Loucy (cell line): ENCODE results near the gene ALOX12B.

Experiments
- H2AFZ ChIP-seq: fragments of 200-600 bp; sonication (generic); 2 replicates; pipeline ENCODE4 v1.6.0; 2016; ENCODE audit warnings: antibody characterized with exemption, mild to moderate bottlenecking, low read length, moderate library complexity
- H3F3A ChIP-seq: fragments of 200-600 bp; 2 replicates; pipeline ENCODE4 v1.6.0; 2016; ENCODE audit warnings: antibody characterized with exemption, low read depth, mild to moderate bottlenecking
- H3K27me3 ChIP-seq: fragments of 200-600 bp; sonication (generic); 2 replicates; pipeline ENCODE4 v1.6.1; 2014; ENCODE audit warnings: low read length, mild to moderate bottlenecking; ENCODE audit not compliant: insufficient read depth, poor library complexity, severe bottlenecking
- H3K36me3 ChIP-seq: fragments of 200-600 bp; sonication (generic); 2 replicates; pipeline ENCODE4 v1.6.1; 2016; ENCODE audit warnings: low read length; ENCODE audit not compliant: insufficient read depth
- H3K4me1 ChIP-seq: fragments of 200-600 bp; sonication (generic); 2 replicates; pipeline ENCODE4 v1.5.1; 2014; ENCODE audit warnings: low read length, mild to moderate bottlenecking; ENCODE audit not compliant: insufficient read depth, poor library complexity, severe bottlenecking
- H3K4me2 ChIP-seq: fragments of 200-600 bp; sonication (generic); 2 replicates; pipeline ENCODE4 v1.6.0; 2014; ENCODE audit warnings: antibody characterized with exemption, low read length, low read depth, mild to moderate bottlenecking; ENCODE audit not compliant: poor library complexity, severe bottlenecking
- H3K4me3 ChIP-seq: fragments of 200-600 bp; sonication (generic); 2 replicates; pipeline ENCODE4 v1.5.1; 2014; ENCODE audit warnings: low read length, mild to moderate bottlenecking, mixed read lengths; ENCODE audit not compliant: poor library complexity, severe bottlenecking
- H3K79me2 ChIP-seq: fragments of 200-600 bp; sonication (generic); 2 replicates; pipeline ENCODE4 v1.6.1; 2014; ENCODE audit warnings: low read length; ENCODE audit not compliant: insufficient read depth
- H3K9ac ChIP-seq: fragments of 200-600 bp; sonication (generic); 2 replicates; pipeline ENCODE4 v1.6.0; 2014; ENCODE audit warnings: mild to moderate bottlenecking, low read depth, low read length, moderate library complexity; ENCODE audit not compliant: poor library complexity, severe bottlenecking
- H3K9me2 ChIP-seq: fragments of 200-600 bp; sonication (generic); replicated peaks from 2 replicates; pipeline ENCODE4 v1.6.1; 2016; ENCODE audit warnings: low read depth, low read length, mixed read lengths
- H3K9me3 ChIP-seq: fragments of 200-600 bp; sonication (generic); 2 replicates; pipeline ENCODE4 v1.6.1; 2014; ENCODE audit warnings: mild to moderate bottlenecking, antibody characterized with exemption, low read length, low read depth; ENCODE audit not compliant: insufficient read depth
- H4K20me1 ChIP-seq: fragments of 200-600 bp; sonication (generic); 2 replicates; pipeline ENCODE4 v1.6.0; 2014; ENCODE audit warnings: antibody characterized with exemption, low read length, mild to moderate bottlenecking; ENCODE audit not compliant: insufficient read depth, poor library complexity, severe bottlenecking
- EZH2phosphoT487 ChIP-seq: fragments of 200-600 bp; IDR thresholded peaks from 2 replicates; pipeline ENCODE4 v1.6.1; 2018; ENCODE audit warnings: antibody characterized with exemption, mild to moderate bottlenecking, moderate library complexity, borderline replicate concordance
- TF ChIP-seq, protein P1 (sequence below): fragments of 200-600 bp; sonication (generic); conservative IDR thresholded peaks from 2 replicates; pipeline ENCODE4 v1.5.1; 2014; ENCODE audit warnings: mild to moderate bottlenecking, antibody characterized with exemption, low read length

The ALOX12B gene

DNA sequence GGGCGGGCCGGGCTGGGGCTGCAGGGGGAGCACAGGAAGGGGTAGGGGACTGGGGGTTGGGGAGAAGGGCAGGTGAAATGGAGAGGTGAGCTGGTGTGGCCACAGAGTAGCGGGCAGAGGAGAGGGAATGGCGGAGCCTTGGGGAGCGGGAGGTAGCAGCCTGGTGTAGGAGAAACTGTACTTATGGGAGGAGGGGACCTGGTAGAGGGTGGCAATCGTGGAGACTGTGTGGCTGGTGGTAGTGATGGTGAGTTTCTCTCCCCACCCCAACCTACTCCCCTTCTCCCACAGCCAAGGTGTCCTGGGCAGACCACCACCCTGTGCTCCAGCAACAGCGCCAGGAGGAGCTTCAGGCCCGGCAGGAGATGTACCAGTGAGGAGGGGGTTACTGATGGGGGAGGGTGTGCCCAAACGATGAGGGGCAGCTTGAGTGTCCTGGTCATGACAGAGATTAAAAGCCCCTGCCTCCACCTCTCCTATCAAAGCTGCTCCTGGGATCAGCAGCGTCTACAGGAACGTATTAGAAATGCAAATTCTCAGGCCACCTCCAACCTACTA, 47.8 kb downstream of the ALOX12B start:
- no peaks in the 10 kb centered on the region for H3K9me2 ChIP-seq
- H3F3A ChIP-seq: no peaks in the 10 kb centered on the region
- H3K36me3 ChIP-seq: no peaks in the 10 kb centered on the region
- no peaks in the 10 kb centered on the region for H3K27me3 ChIP-seq
- H3K79me2 ChIP-seq: no peaks in the 10 kb centered on the region
- H4K20me1 ChIP-seq: no peaks in the 10 kb centered on the region
- H3K4me1 ChIP-seq: peaks cover 5% of the 10 kb centered on the region
- H3K9me3 ChIP-seq: no peaks in the 10 kb centered on the region
- no peak overlapping the region for H2AFZ ChIP-seq
- H3K9ac ChIP-seq: no peak overlapping the region
- H3K4me2 ChIP-seq: no peak overlapping the region
- TF ChIP-seq, protein P1, sequence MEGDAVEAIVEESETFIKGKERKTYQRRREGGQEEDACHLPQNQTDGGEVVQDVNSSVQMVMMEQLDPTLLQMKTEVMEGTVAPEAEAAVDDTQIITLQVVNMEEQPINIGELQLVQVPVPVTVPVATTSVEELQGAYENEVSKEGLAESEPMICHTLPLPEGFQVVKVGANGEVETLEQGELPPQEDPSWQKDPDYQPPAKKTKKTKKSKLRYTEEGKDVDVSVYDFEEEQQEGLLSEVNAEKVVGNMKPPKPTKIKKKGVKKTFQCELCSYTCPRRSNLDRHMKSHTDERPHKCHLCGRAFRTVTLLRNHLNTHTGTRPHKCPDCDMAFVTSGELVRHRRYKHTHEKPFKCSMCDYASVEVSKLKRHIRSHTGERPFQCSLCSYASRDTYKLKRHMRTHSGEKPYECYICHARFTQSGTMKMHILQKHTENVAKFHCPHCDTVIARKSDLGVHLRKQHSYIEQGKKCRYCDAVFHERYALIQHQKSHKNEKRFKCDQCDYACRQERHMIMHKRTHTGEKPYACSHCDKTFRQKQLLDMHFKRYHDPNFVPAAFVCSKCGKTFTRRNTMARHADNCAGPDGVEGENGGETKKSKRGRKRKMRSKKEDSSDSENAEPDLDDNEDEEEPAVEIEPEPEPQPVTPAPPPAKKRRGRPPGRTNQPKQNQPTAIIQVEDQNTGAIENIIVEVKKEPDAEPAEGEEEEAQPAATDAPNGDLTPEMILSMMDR: no peak
- TF ChIP-seq EZH2phosphoT487: no peak
- H3K4me3 ChIP-seq: no peak overlapping the region

DNA sequence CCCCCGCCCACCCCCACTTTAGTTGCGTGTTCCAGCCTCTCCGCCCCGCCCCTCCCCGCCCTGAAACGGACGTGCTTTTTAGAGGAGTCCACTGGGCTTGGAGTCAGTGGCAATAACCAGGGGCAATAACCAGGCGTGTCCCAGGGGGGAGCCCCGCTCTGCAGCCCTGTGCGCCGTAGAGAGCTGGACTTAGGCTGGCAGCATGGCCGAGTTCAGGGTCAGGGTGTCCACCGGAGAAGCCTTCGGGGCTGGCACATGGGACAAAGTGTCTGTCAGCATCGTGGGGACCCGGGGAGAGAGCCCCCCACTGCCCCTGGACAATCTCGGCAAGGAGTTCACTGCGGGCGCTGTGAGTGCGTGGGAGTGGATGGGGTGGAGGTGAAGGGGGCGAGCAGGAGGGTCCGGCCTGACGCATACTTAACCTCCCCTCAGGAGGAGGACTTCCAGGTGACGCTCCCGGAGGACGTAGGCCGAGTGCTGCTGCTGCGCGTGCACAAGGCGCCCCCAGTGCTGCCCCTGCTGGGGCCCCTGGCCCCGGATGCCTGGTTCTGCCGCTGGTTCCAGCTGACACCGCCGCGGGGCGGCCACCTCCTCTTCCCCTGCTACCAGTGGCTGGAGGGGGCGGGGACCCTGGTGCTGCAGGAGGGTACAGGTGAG, 48.4 kb downstream of the ALOX12B start, which contains the start of gene ALOX15B:
TSS of gene ALOX15B (plus strand) at position 106 of the 657 bp plus-strand sequence. CDS start at position 203, 97 bp downstream.
- no peaks in the 10 kb centered on the region for H3K79me2 ChIP-seq
- no peak within 1 kb of the TSS for H3K4me2 ChIP-seq

DNA sequence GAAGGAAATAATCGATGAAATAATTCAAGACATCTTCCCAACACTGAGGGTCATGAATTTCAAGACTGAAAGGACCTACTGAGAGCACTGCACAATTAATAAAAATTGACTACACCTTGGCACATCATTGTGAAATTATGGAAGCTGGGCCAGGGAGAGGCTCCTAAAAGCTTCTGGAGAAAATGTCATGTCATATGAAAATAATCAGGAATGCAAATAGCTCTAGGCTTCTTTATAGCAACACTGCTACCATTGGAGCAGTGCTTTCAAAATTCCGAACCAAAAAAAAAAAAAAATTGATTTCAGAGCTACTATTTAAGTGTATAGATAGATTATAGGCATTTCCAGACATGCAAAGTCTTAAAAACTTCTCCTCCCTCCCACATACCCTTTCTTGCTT, 55.1 kb downstream of the ALOX12B start:
- no peaks in the 10 kb centered on the region for H3K27me3 ChIP-seq
- H3K4me2 ChIP-seq: no peak overlapping the region
- H3K79me2 ChIP-seq: no peaks in the 10 kb centered on the region
- H3F3A ChIP-seq: no peaks in the 10 kb centered on the region
- no peak overlapping the region for H3K9ac ChIP-seq
- no peaks in the 10 kb centered on the region for H4K20me1 ChIP-seq
- no peaks in the 10 kb centered on the region for H3K9me3 ChIP-seq
- no peaks in the 10 kb centered on the region for H3K9me2 ChIP-seq
- no peaks in the 10 kb centered on the region for H3K36me3 ChIP-seq
- H3K4me1 ChIP-seq: no peaks in the 10 kb centered on the region
- H3K4me3 ChIP-seq: no peak overlapping the region
- H2AFZ ChIP-seq: no peak overlapping the region
- TF ChIP-seq, protein P1: no peak
- TF ChIP-seq EZH2phosphoT487: no peak

More for the DNA sequence above, 48.4 kb downstream of the ALOX12B start, which contains the start of gene ALOX15B:
- H3K36me3 ChIP-seq: no peaks in the 10 kb centered on the region
- no peaks in the 10 kb centered on the region for H4K20me1 ChIP-seq
- no peak for TF ChIP-seq EZH2phosphoT487
- TF ChIP-seq, protein P1: no peak
- no peak within 1 kb of the TSS for H3K9ac ChIP-seq
- H3K9me2 ChIP-seq: no peaks in the 10 kb centered on the region
- no peaks in the 10 kb centered on the region for H3F3A ChIP-seq
- H3K4me3 ChIP-seq: no peak within 1 kb of the TSS
- peaks cover 5% of the 10 kb centered on the region for H3K4me1 ChIP-seq
- H3K9me3 ChIP-seq: no peaks in the 10 kb centered on the region
- no peaks in the 10 kb centered on the region for H3K27me3 ChIP-seq
- H2AFZ ChIP-seq: no peak within 1 kb of the TSS
